Heart left ventricle (tissue), 13 donors: ENCODE data around the gene UBE2F.

ENCODE experiments used
- CTCF ChIP-seq, 12 donors: fragments of 200-600 bp; sonication (generic) in 4 of 12; IDR thresholded peaks; one replicate each; pipeline versions ENCODE4 v1.5.0 to v1.8.0; 2018 to 2022; ENCODE audit warnings: antibody characterized with exemption in 12 of 12, mild to moderate bottlenecking in 5 of 12
- POLR2A ChIP-seq, 2 donors: fragments of 450-650 bp; IDR thresholded peaks; one replicate each; pipeline ENCODE4 v1.6.1; 2017; ENCODE audit warnings: antibody characterized with exemption in 2 of 2, mild to moderate bottlenecking in 2 of 2, moderate library complexity in 2 of 2
- donor health status: ischemic (EF 13 %, LVEDD 7.1; RV severe dilation, severe dysfunction).
- donor health status: DM: no; HTN: yes; CAD: no.
- donor health status: DM: no; HTN: no; CAD: no.
- donor health status: ischemic (EF 25% LVEDD 6.9; RV normal size, moderate dysfunction).
- donor health status: ischemic (EF 25% LVEDD 5.7; RV mildly dilated, moderate dysfunction).
- donor health status: ischemic (EF 35%, LVEDD 5.7; RV mildly dilated, moderate dysfunction).
- donor health status: nonischemic (EF 11% LVEDD 7.7; RV severe dilation, severe dysfunction).
- donor health status: DM: yes; HTN: yes; CAD: no.
- donor health status: PGD.
- donor health status: ischemic (EF 29% LVEDD 5.4; RV normal size, mild dysfunction).
- donor health status: nonischemic (EF 23%, LVEDD 6.1; RV moderate dilation, normal function).

- TF ChIP-seq CTCF (IDR thresholded peaks at IDR 0.05), result no peak
- TF ChIP-seq POLR2A (IDR thresholded peaks at IDR 0.05), result no peak
Observed at GRCh38 chr2:238005528-238005927, 38.7 kb downstream of the UBE2F start.
